HG02610 (cell line): Measurements from ENCODE around the gene IL17RB.

Experiments used
- ATAC-seq: cut with Tn5 transposase; IDR thresholded peaks from one replicate; pipeline ENCODE4 v1.9.1; 2021; ENCODE audit warnings: mild to moderate bottlenecking, moderate library complexity; ENCODE audit not compliant: unreplicated experiment

Gene IL17RB

GRCh38 chr3:53811143-53811927, 35.0 kb upstream of the IL17RB start:
- ATAC-seq, result no peak

- no peak for ATAC-seq
These were observed 33.9 kb upstream of the IL17RB start for GRCh38 chr3:53812434-53812833.

- ATAC-seq, result no peak
These were observed 33.1 kb upstream of the IL17RB start for GRCh38 chr3:53813229-53813628.

- ATAC-seq, result no peak
These were observed 32.5 kb upstream of the IL17RB start for GRCh38 chr3:53813876-53814275.

GRCh38 chr3:53815067-53815466, 31.3 kb upstream of the IL17RB start:
- no peak for ATAC-seq

GRCh38 chr3:53815651-53816050, 30.7 kb upstream of the IL17RB start:
- ATAC-seq, result no peak

GRCh38 chr3:53816425-53816824, 29.9 kb upstream of the IL17RB start:
- peak; percentile 62 for ATAC-seq

- ATAC-seq, result no peak
These were observed 29.2 kb upstream of the IL17RB start for GRCh38 chr3:53817211-53817610.

GRCh38 chr3:53817809-53818208, 28.6 kb upstream of the IL17RB start:
- no peak for ATAC-seq

GRCh38 chr3:53818221-53819162, 27.9 kb upstream of the IL17RB start:
- ATAC-seq, result no peak

- no peak for ATAC-seq
These were observed 27.1 kb upstream of the IL17RB start for GRCh38 chr3:53819163-53819868.

- no peak for ATAC-seq
These were observed 26.3 kb upstream of the IL17RB start for GRCh38 chr3:53820084-53820483.

- ATAC-seq, result no peak
These were observed 25.4 kb upstream of the IL17RB start for GRCh38 chr3:53820756-53821580.

GRCh38 chr3:53821631-53822121, 24.7 kb upstream of the IL17RB start:
- ATAC-seq, result no peak

GRCh38 chr3:53822331-53822741, 24.0 kb upstream of the IL17RB start:
- no peak for ATAC-seq

- no peak for ATAC-seq
These were observed 23.1 kb upstream of the IL17RB start for GRCh38 chr3:53823026-53823955.

GRCh38 chr3:53823956-53824657, 22.3 kb upstream of the IL17RB start:
- ATAC-seq, result no peak

GRCh38 chr3:53824795-53825194, 21.6 kb upstream of the IL17RB start:
- ATAC-seq, result no peak

GRCh38 chr3:53826048-53826447, 20.3 kb upstream of the IL17RB start:
- no peak for ATAC-seq
